HL-60/S4 treated with retinoic acid at 250 ng/mL for 4 days and 3 days (cell line): ENCODE measurements around the gene MTRF1L.
"Not testable (repeated sequence)": the region's sequence is repeated elsewhere in the genome, so short reads cannot be mapped to it uniquely, and the experiment has no call there.

Experiments
- in situ Hi-C: fragments of 300-500 bp; cut with MboI; formaldehyde crosslinking; loops from 2 replicates; pipeline ENCODE4 v1.7.0; 2022; ENCODE audit warnings: low sequenced_read_pairs

MTRF1L gene

DNA sequence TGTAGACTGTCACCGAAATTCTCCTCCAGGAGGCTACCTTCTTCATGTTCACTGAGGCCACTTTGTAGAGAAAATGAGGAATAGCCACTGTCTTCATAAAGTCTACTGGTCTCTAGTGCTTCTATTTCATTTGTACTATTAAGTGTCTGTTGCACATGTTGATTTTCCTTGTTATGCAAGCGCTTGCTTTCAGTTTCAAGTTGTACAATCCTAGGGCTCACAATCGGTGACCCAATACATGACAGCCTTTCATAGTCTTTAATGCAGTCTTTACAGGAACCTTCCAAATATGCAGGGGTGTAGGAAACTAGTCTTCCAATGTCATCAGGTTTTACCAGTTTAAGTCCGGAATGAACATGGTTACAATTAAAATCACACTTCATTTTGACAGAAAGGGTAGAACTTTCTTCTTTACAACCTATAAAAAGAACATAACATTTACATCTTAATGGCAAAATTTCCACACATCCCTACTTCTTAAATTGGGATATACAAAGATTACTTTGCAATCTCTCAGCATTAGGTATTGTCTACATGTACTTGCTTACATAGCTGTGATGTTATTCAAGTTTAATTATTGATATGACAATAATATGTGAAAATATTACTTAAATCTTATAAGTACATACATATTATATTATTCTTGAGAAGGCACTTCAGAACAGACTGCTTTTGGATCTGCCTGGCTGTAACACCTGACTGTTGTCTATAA lies 27.1 kb downstream of the MTRF1L start:
- in situ Hi-C loops: no loop called here

DNA sequence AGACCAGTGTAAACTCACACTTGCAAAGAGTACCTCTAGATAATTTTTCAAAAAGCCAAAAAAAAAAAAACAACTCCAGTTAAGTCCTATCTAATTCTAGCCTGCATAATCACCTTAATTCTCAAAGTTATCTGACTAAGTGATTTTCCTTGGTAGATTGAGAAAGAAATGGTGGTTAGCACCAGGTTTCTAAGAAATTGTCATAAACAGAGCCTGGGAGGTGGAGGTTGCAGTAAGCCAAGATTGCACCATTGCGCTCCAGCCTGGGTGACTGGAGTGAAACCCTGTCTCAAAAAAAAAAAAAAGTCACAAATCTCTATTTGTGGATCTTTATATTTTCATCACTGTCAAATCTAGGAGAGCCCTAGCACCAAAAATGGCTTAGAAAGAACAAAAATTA lies 28.6 kb downstream of the MTRF1L start:
- in situ Hi-C loops: no loop called here

GRCh38 chr6:152969688-152970418 lies 32.7 kb downstream of the MTRF1L start:
- in situ Hi-C loops: no loop called here

GRCh38 chr6:152966168-152966894 lies 36.2 kb downstream of the MTRF1L start:
- in situ Hi-C loops: not testable (repeated sequence)

- in situ Hi-C loops: no loop called here
These were observed 43.2 kb downstream of the MTRF1L start for GRCh38 chr6:152959333-152959732.

DNA sequence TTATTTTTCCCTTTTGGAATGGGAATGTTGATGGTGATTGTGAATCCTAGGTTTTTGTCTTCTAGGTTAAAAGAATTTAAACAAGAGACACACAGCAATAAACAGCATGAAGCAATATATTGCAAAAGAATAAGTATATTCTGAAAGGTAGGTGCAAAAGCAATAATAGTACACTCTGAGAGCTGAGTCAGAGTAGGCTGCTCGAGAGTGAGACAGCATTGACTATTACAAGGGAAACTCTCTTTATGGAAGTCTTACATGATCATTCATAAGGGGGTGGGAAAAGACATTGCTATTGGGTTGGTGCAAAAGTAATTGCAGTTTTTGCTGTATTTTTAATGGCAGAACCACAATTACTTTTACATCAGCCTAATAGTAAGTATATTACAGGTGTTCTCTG lies 44.7 kb downstream of the MTRF1L start:
- in situ Hi-C loops: no loop called here

DNA sequence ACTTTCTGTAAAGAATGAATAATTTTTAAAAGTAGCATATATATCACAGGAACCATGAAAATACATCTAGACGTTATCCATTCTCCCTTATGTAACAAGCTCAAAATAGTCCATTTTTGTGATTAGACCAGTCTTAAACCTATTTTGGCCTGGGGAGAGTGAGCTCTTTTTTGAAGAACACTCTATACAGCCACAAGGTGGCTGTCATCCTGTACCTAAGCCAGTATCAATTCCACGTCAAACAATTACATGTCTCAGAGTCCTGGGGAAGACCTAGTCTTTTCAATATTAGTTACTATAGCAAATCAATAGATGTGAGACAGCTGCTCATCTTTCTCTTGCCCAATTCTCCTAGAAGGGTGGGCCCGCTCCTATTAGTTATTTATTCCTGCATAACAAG lies 48.1 kb downstream of the MTRF1L start:
- in situ Hi-C loops: no loop called here

GRCh38 chr6:152952866-152953509 lies 49.5 kb downstream of the MTRF1L start:
- in situ Hi-C loops: no loop called here

DNA sequence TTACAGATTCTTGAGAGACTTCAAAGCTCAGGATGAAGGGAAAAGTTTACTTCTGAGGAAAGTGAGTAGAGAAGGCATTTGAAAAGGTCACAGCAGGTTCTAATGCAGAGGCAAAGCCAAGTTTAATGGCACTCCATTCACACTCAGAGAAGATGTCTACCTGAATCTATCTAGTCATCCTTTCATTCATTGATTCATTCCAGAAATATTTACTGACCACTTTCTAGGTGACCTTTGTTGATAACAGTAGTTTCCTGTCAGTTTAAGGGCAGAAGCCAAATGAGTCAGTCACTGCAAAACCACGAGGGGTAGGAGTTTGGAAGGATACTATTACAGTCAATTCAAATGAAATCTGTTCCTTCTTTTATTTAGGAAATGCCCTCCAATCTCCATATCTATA lies 50.5 kb downstream of the MTRF1L start:
- in situ Hi-C loops: no loop called here

- in situ Hi-C loops: no loop called here
These were observed 52.3 kb downstream of the MTRF1L start for GRCh38 chr6:152950240-152950639.

DNA sequence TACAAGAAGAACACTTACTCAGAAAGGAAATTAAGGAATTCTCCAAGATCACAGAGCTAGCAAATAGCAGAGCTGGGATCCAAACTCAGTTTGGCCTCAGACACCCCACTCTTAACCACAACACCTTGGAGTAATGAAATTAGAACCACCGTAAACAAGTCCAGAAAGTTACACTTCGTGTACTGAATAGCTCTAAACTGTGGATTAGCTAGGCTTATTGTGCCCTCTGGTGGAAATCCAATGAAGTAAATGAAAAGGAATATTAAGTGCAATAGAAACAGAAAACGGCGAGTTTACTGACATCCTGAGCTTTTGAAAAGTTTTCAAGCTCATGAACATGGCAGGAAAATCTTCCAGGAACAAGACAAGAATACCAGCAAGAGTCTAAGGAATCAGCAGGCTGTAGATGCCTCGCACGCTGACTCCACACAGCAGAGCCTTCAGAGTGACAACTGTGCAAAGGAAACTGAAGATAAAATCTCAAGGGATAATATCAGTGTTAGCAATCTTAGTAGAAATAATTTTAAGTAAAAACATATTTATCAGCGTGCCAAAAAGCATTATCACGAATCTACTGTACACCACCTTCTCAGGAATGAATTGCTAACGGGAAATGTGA lies 54.2 kb downstream of the MTRF1L start:
- in situ Hi-C loops: no loop called here

DNA sequence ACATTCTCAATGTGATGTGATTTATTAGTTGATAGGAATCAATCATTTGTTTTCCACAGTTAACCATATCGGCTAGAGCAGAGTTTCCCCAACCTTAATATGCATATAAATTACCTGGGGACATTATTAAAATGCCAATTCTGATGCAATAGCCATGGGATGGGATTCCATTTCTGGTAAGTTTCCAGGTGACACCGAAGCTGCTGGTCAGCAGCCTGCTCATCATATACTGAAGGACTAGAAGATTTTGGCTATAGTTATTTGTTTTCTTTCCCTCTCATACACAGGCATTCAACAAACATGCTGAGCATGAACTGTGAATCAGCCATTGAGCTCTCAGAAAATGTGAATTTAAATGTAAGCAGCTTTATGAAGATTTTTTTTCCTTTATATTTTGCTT lies 55.5 kb downstream of the MTRF1L start:
- in situ Hi-C loops: no loop called here

DNA sequence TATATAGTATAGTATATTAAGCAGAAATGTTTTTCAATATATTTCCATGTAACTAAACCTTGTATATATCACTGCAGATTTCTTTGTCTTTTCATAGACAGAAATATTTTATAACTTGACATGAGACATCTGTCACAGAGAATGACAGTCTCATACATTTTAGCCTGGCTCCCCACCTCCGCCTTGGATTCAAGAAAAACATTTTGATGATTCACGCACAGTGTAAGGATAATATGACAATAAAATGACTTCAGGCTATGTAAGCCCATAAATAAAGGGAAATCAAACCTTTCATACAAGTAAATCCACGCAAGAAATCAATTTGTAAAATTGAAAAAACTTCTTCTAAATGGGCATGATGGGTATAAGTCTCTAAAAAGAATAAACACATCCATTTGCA lies 56.0 kb downstream of the MTRF1L start:
- in situ Hi-C loops: no loop called here

DNA sequence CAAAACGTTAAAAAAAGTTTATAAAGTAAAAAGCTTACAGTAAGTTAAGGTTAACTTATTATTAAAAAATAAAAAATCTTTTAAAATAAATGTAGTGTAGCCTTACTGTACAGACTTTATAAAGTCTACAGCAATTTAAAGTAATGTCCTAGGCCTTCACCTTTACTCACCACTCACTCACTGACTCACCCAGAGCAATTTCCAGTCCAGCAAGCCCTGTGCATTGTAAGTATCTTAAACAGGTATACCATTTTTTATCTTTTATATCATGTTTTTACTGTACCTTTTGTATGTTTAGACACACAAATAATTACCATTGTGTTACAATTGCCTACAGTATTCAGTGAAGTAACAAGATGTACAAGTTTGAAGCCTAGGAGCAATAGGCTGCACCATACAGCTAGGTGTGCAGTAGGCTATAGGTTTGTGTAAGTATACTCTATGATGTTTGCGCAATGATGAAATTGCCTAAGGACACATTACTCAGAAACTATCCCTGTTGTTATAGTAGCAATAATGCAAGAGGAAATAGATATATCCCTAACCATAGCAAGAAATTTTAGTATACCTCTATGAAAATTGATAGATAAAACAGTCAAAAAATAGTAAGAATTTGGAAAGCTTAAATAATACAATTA lies 59.1 kb downstream of the MTRF1L start:
- in situ Hi-C loops: no loop called here

GRCh38 chr6:152942319-152942869 lies 60.1 kb downstream of the MTRF1L start:
- in situ Hi-C loops: no loop called here

DNA sequence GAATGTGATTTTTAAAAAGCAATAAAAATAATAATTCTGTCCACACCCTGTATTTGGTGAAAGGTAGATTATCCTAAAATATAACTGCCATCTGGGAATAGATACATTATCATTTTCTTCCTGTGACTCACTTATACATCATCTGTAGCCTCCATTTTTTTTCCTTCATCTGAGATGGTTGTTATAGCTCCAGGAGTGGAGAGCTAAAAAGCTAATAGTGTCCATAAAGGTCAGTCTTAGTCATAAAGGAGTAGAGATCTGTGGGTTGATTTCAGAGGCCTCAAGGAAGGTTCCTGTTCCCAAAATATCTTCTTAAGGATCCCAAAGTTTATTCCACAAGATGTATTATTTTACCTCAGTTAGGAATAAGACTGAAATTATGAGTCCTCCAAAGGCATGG lies 60.8 kb downstream of the MTRF1L start:
- in situ Hi-C loops: no loop called here
